ENCODE data around the gene TBKBP1. TPM values are rescaled to one million over a fixed set of nuclear protein-coding genes. Genes with fewer than 3 reads are reported as not detected.

The TBKBP1 gene
- total RNA-seq, 2 donors from 2014 or later = 14.5 to 22.9 TPM

- Mint-ChIP-seq H3K9me3 (no peaks in the 10 kb centered on the region), H3K4me1 (peaks cover 18% of the 10 kb centered on the region), H3K4me3 (peak overlapping the region; percentile 84), H3K36me3 (ENCODE audit: low read depth) (peaks cover 13% of the 10 kb centered on the region), H3K27ac (peak overlapping the region; percentile 74), H3K27me3 (ENCODE audit: insufficient read depth) (peaks cover 1% of the 10 kb centered on the region)
- peaks cover 11% of the 10 kb centered on the region for H3K36me3 ChIP-seq (ENCODE audit: control insufficient read depth, insufficient read depth, low read length)
- peaks cover 11% of the 10 kb centered on the region for H3K4me1 ChIP-seq (ENCODE audit: control insufficient read depth, insufficient read depth, low read length)
- no peaks in the 10 kb centered on the region for H3K9me3 ChIP-seq (ENCODE audit: control insufficient read depth, low read length)
- no peak overlapping the region for H3K27ac ChIP-seq (ENCODE audit: low read depth, low read length)
- H3K9ac ChIP-seq (ENCODE audit: extremely low read depth, low read length, poor library complexity, severe bottlenecking) = peak overlapping the region; percentile 6
- peak; percentile 78 for DNase-seq
- no peaks in the 10 kb centered on the region for H3K27me3 ChIP-seq (ENCODE audit: control insufficient read depth, insufficient read depth, low read length, poor library complexity, severe bottlenecking)
- peak overlapping the region; percentile 88 for H3K4me3 ChIP-seq (ENCODE audit: low read length)
- WGBS, 2 experiments (ENCODE audit: insufficient coverage in 1 of 2, insufficient read length in 1 of 2) = 0 to 1% methylated on average over 3 to 56 of the region's 65 CpGs
- no peak for TF ChIP-seq CTCF (conservative IDR thresholded peaks at IDR 0.05)
Observed at GRCh38 chr17:47694581-47695428, 844 bp downstream of the TBKBP1 start.

GRCh38 chr17:47695429-47696376 is 1.7 kb downstream of the TBKBP1 start:
- 49 to 85% methylated on average over 22 to 47 of the region's 47 CpGs for WGBS, 2 experiments (ENCODE audit: insufficient coverage in 1 of 2, insufficient read length in 1 of 2)
- no peak overlapping the region for H3K27ac ChIP-seq (ENCODE audit: low read depth, low read length)
- peak; percentile 88 for DNase-seq

More at GRCh38 chr17:47695429-47696376, 1.7 kb downstream of the TBKBP1 start:
- Mint-ChIP-seq H3K9me3 (no peaks in the 10 kb centered on the region), H3K4me3 (peak overlapping the region; percentile 84), H3K27ac (peak overlapping the region; percentile 74), H3K4me1 (peaks cover 18% of the 10 kb centered on the region), H3K36me3 (ENCODE audit: low read depth) (peaks cover 17% of the 10 kb centered on the region), H3K27me3 (ENCODE audit: insufficient read depth) (peaks cover 1% of the 10 kb centered on the region)
- Histone ChIP-seq H3K27me3 (ENCODE audit: control insufficient read depth, insufficient read depth, low read length, poor library complexity, severe bottlenecking) (no peaks in the 10 kb centered on the region), H3K36me3 (ENCODE audit: control insufficient read depth, insufficient read depth, low read length) (peaks cover 11% of the 10 kb centered on the region), H3K9me3 (ENCODE audit: control insufficient read depth, low read length) (no peaks in the 10 kb centered on the region), H3K4me1 (ENCODE audit: control insufficient read depth, insufficient read depth, low read length) (peaks cover 11% of the 10 kb centered on the region), H3K9ac (ENCODE audit: extremely low read depth, low read length, poor library complexity, severe bottlenecking) (no peak overlapping the region), H3K4me3 (ENCODE audit: low read length) (peak overlapping the region; percentile 88)
- TF ChIP-seq CTCF (conservative IDR thresholded peaks at IDR 0.05) = no peak

Measured in endodermal cell (in vitro differentiated cells).